ENCODE measurements around the gene OSMR. TPM values are rescaled to one million over a fixed set of nuclear protein-coding genes. Genes with fewer than 3 reads are reported as not detected.

OSMR gene
- total RNA-seq, 1 donor from 2014 or later = 47.0 TPM

DNA sequence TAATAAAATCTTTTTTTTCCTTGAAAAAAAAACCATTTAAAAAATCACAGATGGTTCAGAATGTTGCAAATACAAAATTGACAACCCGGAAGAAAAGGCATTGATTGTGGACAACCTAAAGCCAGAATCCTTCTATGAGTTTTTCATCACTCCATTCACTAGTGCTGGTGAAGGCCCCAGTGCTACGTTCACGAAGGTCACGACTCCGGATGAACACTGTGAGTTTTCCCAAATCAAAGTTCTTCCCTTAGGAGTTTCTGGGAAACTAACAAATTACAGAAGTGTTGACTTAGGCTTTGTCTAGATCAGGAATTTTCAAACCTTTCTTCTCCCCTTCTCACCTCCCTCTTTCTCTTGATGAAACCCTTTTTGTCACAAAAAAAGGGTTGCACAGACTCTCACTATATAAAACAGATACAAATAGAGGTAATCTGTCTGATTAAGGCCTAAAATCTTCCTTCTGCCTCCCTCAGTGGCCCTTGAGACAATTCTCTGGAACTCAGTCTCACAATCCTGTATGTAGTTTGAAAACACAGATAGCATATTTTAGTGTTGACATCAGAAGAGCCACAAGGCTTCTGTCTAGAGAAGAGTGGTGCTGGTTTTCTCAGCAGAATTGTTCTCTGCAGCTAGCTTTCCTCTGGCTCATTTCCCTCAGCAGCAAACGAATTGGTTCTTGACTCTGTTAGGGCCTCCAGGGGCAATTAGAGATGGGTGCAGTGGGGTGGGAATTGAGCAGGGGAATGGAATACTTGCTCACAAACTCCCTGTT is 79.5 kb downstream of the OSMR start:
- Histone ChIP-seq H3K27me3 (ENCODE audit: control insufficient read depth, insufficient read depth, low read length) (no peaks in the 10 kb centered on the region), H3K4me3 (ENCODE audit: low read depth, low read length) (no peak overlapping the region), H3K36me3 (ENCODE audit: control insufficient read depth, insufficient read depth, low read length) (no peaks in the 10 kb centered on the region)
- DNase-seq (ENCODE audit: low read depth) = peak; percentile 16
- TF ChIP-seq, protein P1, sequence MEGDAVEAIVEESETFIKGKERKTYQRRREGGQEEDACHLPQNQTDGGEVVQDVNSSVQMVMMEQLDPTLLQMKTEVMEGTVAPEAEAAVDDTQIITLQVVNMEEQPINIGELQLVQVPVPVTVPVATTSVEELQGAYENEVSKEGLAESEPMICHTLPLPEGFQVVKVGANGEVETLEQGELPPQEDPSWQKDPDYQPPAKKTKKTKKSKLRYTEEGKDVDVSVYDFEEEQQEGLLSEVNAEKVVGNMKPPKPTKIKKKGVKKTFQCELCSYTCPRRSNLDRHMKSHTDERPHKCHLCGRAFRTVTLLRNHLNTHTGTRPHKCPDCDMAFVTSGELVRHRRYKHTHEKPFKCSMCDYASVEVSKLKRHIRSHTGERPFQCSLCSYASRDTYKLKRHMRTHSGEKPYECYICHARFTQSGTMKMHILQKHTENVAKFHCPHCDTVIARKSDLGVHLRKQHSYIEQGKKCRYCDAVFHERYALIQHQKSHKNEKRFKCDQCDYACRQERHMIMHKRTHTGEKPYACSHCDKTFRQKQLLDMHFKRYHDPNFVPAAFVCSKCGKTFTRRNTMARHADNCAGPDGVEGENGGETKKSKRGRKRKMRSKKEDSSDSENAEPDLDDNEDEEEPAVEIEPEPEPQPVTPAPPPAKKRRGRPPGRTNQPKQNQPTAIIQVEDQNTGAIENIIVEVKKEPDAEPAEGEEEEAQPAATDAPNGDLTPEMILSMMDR (IDR thresholded peaks at IDR 0.05; ENCODE audit: insufficient read depth, low read length, poor library complexity, severe bottlenecking) = no peak

DNA sequence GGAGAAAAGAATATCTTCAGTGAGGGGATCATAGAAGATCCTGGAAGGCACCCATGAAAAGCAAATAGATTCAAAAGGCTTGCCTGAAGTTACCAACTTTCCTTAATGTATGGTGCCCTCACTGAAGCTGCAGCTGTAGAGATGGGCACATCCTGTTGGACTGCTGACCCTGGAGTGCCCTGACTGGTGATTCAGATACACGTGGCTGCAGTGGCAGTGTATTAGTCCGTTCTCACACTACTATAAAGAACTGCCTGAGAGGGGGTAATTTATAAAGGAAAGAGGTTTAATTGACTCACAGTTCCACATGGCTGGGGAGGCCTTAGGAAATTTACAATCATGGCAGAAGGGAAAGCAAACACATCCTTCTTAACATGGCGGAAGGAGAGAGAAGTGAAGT is 80.3 kb downstream of the OSMR start:
- H3K36me3 ChIP-seq (ENCODE audit: control insufficient read depth, insufficient read depth, low read length) = no peaks in the 10 kb centered on the region
- no peaks in the 10 kb centered on the region for H3K27me3 ChIP-seq (ENCODE audit: control insufficient read depth, insufficient read depth, low read length)
- TF ChIP-seq, protein P1 (IDR thresholded peaks at IDR 0.05; ENCODE audit: insufficient read depth, low read length, poor library complexity, severe bottlenecking) = no peak
- H3K4me3 ChIP-seq (ENCODE audit: low read depth, low read length) = no peak overlapping the region
- DNase-seq (ENCODE audit: low read depth) = peak; percentile 28

DNA sequence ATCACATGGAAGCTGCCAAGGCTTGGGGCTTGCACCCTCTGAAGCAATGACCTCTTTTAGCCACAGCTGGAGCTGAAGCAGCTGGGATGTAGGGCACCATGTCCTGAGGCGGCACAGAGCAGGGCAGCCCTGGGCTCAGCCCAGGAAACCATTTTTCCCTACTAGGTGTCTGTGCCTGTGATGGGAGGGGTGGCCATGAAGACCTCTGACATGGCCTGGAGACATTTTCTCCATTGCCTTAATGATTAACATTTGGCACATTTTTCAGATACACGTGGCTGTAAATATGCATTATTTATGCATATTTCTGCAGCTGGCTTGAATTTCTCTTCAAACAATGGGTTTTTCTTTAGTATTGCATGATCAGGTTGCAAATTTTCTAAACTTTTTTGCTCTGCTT is 81.7 kb downstream of the OSMR start:
- no peaks in the 10 kb centered on the region for H3K27me3 ChIP-seq (ENCODE audit: control insufficient read depth, insufficient read depth, low read length)
- no peak for DNase-seq (ENCODE audit: low read depth)
- no peak overlapping the region for H3K4me3 ChIP-seq (ENCODE audit: low read depth, low read length)
- no peaks in the 10 kb centered on the region for H3K36me3 ChIP-seq (ENCODE audit: control insufficient read depth, insufficient read depth, low read length)
- TF ChIP-seq, protein P1 (IDR thresholded peaks at IDR 0.05; ENCODE audit: insufficient read depth, low read length, poor library complexity, severe bottlenecking) = no peak

DNA sequence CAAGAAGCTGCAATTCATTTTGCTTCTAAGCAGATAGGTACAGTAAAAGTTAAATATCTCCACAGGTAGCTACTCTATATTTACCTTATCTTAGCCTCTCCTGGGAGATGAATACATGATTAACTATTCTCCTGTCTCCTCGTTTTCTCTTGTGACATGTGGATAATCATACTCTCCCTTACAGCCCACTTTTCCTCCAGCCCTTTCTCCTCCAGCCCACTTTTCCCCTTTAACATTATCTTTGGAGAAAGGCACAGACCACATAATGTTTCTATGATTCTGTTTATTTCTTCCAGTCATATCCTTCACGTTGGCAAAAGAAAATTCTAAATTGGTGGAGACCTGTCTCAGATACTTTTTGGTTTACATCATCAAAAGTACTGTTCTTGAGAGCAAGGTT is 84.0 kb downstream of the OSMR start:
- Histone ChIP-seq H3K4me3 (ENCODE audit: low read depth, low read length) (no peak overlapping the region), H3K36me3 (ENCODE audit: control insufficient read depth, insufficient read depth, low read length) (peaks cover 1% of the 10 kb centered on the region), H3K27me3 (ENCODE audit: control insufficient read depth, insufficient read depth, low read length) (no peaks in the 10 kb centered on the region)
- no peak for DNase-seq (ENCODE audit: low read depth)
- TF ChIP-seq, protein P1 (IDR thresholded peaks at IDR 0.05; ENCODE audit: insufficient read depth, low read length, poor library complexity, severe bottlenecking) = no peak

DNA sequence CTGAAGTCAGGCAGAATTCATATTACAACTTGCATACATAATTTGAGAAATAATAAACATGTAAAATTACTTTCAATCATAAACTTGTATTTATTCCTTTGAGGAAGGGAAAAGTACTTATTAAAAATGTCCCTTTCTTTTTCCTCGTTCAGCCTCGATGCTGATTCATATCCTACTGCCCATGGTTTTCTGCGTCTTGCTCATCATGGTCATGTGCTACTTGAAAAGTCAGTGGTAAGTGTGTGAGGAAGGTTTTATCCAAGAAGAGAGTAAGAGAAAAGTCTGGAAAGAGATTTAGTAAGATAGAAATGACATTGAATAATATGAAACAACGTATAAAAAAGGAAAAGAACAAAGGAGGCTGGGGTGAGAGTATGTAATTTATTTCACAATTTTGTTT is 85.9 kb downstream of the OSMR start:
- Histone ChIP-seq H3K27me3 (ENCODE audit: control insufficient read depth, insufficient read depth, low read length) (no peaks in the 10 kb centered on the region), H3K4me3 (ENCODE audit: low read depth, low read length) (no peak overlapping the region), H3K36me3 (ENCODE audit: control insufficient read depth, insufficient read depth, low read length) (peaks cover 4% of the 10 kb centered on the region)
- TF ChIP-seq, protein P1 (IDR thresholded peaks at IDR 0.05; ENCODE audit: insufficient read depth, low read length, poor library complexity, severe bottlenecking) = no peak
- DNase-seq (ENCODE audit: low read depth) = no peak
